NOMO-1 treated with DMSO at 0.1 percent for 48 hours (cell line): ENCODE results near the gene MAST4.

Experiments
- DNase-seq: peaks from one replicate; lab custom pipeline; 2025; ENCODE audit not compliant: unreplicated experiment; lab: John Stamatoyannopoulos, UW

MAST4 gene

DNA sequence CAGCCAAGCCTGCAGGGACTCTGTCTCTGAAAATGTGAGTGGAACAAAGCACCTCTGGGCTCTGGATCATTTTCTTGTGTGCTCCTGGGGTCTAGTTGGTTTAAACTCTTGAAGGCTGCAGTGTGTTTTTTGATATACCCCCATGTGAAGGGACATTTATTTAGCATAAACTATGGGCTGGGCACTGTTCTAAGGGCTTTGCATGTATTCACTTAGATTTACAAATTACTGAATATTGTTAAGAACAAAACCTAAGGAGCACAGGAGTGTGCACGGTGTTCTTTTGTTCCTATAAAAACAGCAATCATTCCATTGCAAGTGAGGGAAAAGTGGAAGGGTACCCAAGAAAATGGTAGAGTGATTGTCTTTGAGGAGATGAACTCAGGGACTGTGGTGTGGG lies 620.4 kb downstream of the MAST4 start:
- DNase-seq = no peak
